K562 (cell line): Measurements from ENCODE around the gene CHN1. TPM values are rescaled to one million over a fixed set of nuclear protein-coding genes. Genes with fewer than 3 reads are reported as not detected.

ENCODE experiments used
- ARID3A ChIP-seq: IDR thresholded peaks from 2 replicates; pipeline ENCODE4 v1.6.1; 2012; ENCODE audit warnings: low read depth, low read length, improper control_type of control experiment, borderline replicate concordance
- CREB3 ChIP-seq: fragments of 450-650 bp; conservative IDR thresholded peaks from 2 replicates; pipeline ENCODE4 v1.6.1; 2016; ENCODE audit warnings: missing genetic modification characterization, low read depth, mild to moderate bottlenecking, missing compliant biosample characterization, moderate library complexity
- CTCF ChIP-seq, 3 experiments: IDR thresholded peaks in 2 of 3; conservative IDR thresholded peaks in 1 of 3; 2 replicates each; pipeline ENCODE4 v1.5.1; 2011 to 2012; ENCODE audit warnings: low read length in 3 of 3, mild to moderate bottlenecking in 3 of 3, control low read depth in 2 of 3, improper control_type of control experiment in 1 of 3, inconsistent platforms in 1 of 3, low read depth in 1 of 3, mixed read lengths in 1 of 3, moderate library complexity in 1 of 3; ENCODE audit not compliant: insufficient read depth in 2 of 3
- HNRNPL ChIP-seq: fragments of 200-400 bp; formaldehyde crosslinking; IDR thresholded peaks from 2 replicates; pipeline ENCODE4 v1.6.1; 2017; ENCODE audit warnings: low read depth, mild to moderate bottlenecking, low read length
- JUND ChIP-seq, 2 experiments: IDR thresholded peaks; 2 replicates in 1 of 2; 3 replicates in 1 of 2; pipeline ENCODE4 v1.6.1; 2011; ENCODE audit warnings: borderline replicate concordance in 2 of 2, low read depth in 2 of 2, low read length in 2 of 2, improper control_type of control experiment in 1 of 2, missing biosample characterization in 1 of 2, missing genetic modification characterization in 1 of 2, missing genetic modification reagents in 1 of 2
- MBD1 ChIP-seq: fragments of 250-450 bp; sonication (Bioruptor Pico); IDR thresholded peaks from 2 replicates; pipeline ENCODE4 v1.8.0; 2022; ENCODE audit warnings: inconsistent platforms
- NR2C1 ChIP-seq, 2 experiments: fragments of 450-650 bp; IDR thresholded peaks; 2 replicates each; pipeline ENCODE4 v1.6.1; 2017; ENCODE audit warnings: mild to moderate bottlenecking in 2 of 2, antibody characterized with exemption in 1 of 2, inconsistent platforms in 1 of 2, missing compliant biosample characterization in 1 of 2, missing genetic modification characterization in 1 of 2
- RAD21 ChIP-seq, 2 experiments: fragments of 250-450 bp in 1 of 2; fragments of 450-650 bp in 1 of 2; sonication (Bioruptor Pico) in 1 of 2; formaldehyde crosslinking in 1 of 2; IDR thresholded peaks in 1 of 2; conservative IDR thresholded peaks in 1 of 2; 2 replicates each; pipeline versions ENCODE4 v1.4.0 to v1.8.0; 2020 to 2022; ENCODE audit warnings: mild to moderate bottlenecking in 2 of 2, moderate library complexity in 1 of 2
- SMAD4 ChIP-seq: fragments of 250-450 bp; sonication (Bioruptor Pico); conservative IDR thresholded peaks from 2 replicates; pipeline ENCODE4 v1.8.0; 2021; ENCODE audit warnings: inconsistent platforms, mild to moderate bottlenecking, moderate library complexity
- ZBTB1 ChIP-seq: sonication (generic); formaldehyde crosslinking; IDR thresholded peaks from 2 replicates; pipeline ENCODE4 v1.8.1; 2023; ENCODE audit warnings: missing genetic modification reagents, low read depth, mild to moderate bottlenecking, borderline replicate concordance
- ZNF449 ChIP-seq: fragments of 250-450 bp; sonication (Bioruptor Pico); IDR thresholded peaks from 2 replicates; pipeline ENCODE4 v1.8.0; 2022; ENCODE audit warnings: moderate library complexity, mild to moderate bottlenecking, inconsistent platforms
- ZNF592 ChIP-seq: fragments of 450-650 bp; IDR thresholded peaks from 2 replicates; pipeline ENCODE4 v1.6.1; 2017; ENCODE audit warnings: antibody characterized with exemption, mild to moderate bottlenecking
- polyA plus RNA-seq, 8 experiments: library from polyadenylated mRNA; depleted of rRNA in 4 of 8; stranded (reverse) in 5 of 8; unstranded in 3 of 8; fragments of >200 nt; fragmentation: Nextera tagmentation in 2 of 8; fragmentation: Illumina TruSeq in 1 of 8; extraction: Ambion mirVana in 2 of 8; extraction: Trizol in 1 of 8; gene quantifications; 2 replicates each; pipeline versions ENCODE4 v1.2.1 to v1.2.3, GENCODE V29; 2011 to 2014; ENCODE audit warnings: inconsistent platforms in 1 of 8, missing spikeins in 1 of 8
- total RNA-seq, 7 experiments: library from RNA; depleted of rRNA in 6 of 7; stranded (reverse); fragments of >200 nt in 6 of 7; fragmentation: Illumina TruSeq in 2 of 7; extraction: Trizol in 2 of 7; gene quantifications; 2 replicates each; pipeline versions ENCODE4 v1.2.1 to v1.2.3, GENCODE V29; 2011 to 2021; ENCODE audit warnings: low replicate concordance in 1 of 7

The CHN1 gene
- total and polyA plus RNA-seq, 9 of the 15 experiments (the other 6 are each of a cell fraction or from before 2014, with no cell fraction given), result 0.17 to 2.0 (median 0.87) TPM

- TF ChIP-seq SMAD4 (CRISPR knock-in tag), result 0 out of 2 replicates have a peak, but pooled peaks have one; percentile 20
- no peak for TF ChIP-seq ZBTB1 (CRISPR knock-in tag)
- TF ChIP-seq HNRNPL, result no peak
- TF ChIP-seq ZNF449 (CRISPR knock-in tag), result peak; percentile 78; the same call in 1 of the 2 replicates
- TF ChIP-seq CREB3, result peak; percentile 64; the same call in 1 of the 2 replicates
- peak; percentile 52 to 76 for TF ChIP-seq RAD21 (CRISPR knock-in tag; conservative IDR thresholded peaks at IDR 0.05 in 1 of 2, IDR thresholded peaks at IDR 0.05 in 1 of 2)
- peak; percentile 87 for TF ChIP-seq ARID3A
- 0 out of 2 replicates have a peak, but pooled peaks have one; percentile 7 for TF ChIP-seq JUND (IDR thresholded peaks at IDR 0.05; ENCODE audit: borderline replicate concordance, low read depth, low read length)
- TF ChIP-seq JUND (tag; IDR thresholded peaks at IDR 0.05; ENCODE audit: borderline replicate concordance, low read depth, low read length), result no peak
- TF ChIP-seq MBD1 (CRISPR knock-in tag), result peak; percentile 88
- TF ChIP-seq ZNF592, result peak; percentile 53; the same call in 1 of the 2 replicates
- peak; percentile 95 for TF ChIP-seq NR2C1 (IDR thresholded peaks at IDR 0.05)
- peak; percentile 97 for TF ChIP-seq NR2C1 (tag; IDR thresholded peaks at IDR 0.05)
- TF ChIP-seq CTCF (IDR thresholded peaks at IDR 0.05 in 2 of 3, conservative IDR thresholded peaks at IDR 0.05 in 1 of 3; ENCODE audit: insufficient read depth in 2 of 3, low read depth in 1 of 3, low read length in 3 of 3), result peak; percentile 47 to 76 (median 53); a peak in 5 of 6 replicates
Measured at GRCh38 chr2:175036582-175037018, 31.4 kb upstream of the CHN1 start (continued).
